Common myeloid progenitor, CD34-positive (primary cell): ENCODE data around the gene ZDHHC8.

ENCODE experiments used
- CTCF ChIA-PET: fragments of 350-600 bp; sonication (Branson Sonifier 250); formaldehyde crosslinking; loops from one replicate; lab custom pipeline; 2021; ENCODE audit warnings: antibody characterized with exemption; lab: Charles Lee
- POLR2A ChIA-PET: fragments of 350-600 bp; sonication (Branson Sonifier 250); formaldehyde crosslinking; loops from one replicate; lab custom pipeline; 2021; ENCODE audit warnings: antibody characterized with exemption; lab: Charles Lee
- DNase-seq, 3 donors: peaks; one replicate each; pipeline versions ENCODE4 v3.0.0 to v3.0.0-alpha.2; 2013
- H3K27ac ChIP-seq, 2 experiments: 1 replicate in 1 of 2; 2 replicates in 1 of 2; pipeline ENCODE4 v1.7.0; 2013; ENCODE audit warnings: inconsistent platforms in 2 of 2, low read length in 2 of 2, mild to moderate bottlenecking in 2 of 2, low read depth in 1 of 2, moderate library complexity in 1 of 2; ENCODE audit not compliant: severe bottlenecking in 2 of 2, insufficient read depth in 1 of 2, poor library complexity in 1 of 2
- H3K27me3 ChIP-seq, 5 experiments: replicated peaks in 2 of 5; 1 replicate in 3 of 5; 2 replicates in 2 of 5; pipeline versions ENCODE4 v1.6.1 to v1.7.0; 2013; ENCODE audit warnings: low read length in 4 of 5, mild to moderate bottlenecking in 2 of 5, moderate library complexity in 2 of 5, inconsistent platforms in 1 of 5; ENCODE audit not compliant: insufficient read depth in 5 of 5, control insufficient read depth in 4 of 5
- H3K36me3 ChIP-seq, 4 experiments: 1 replicate in 2 of 4; 2 replicates in 2 of 4; pipeline versions ENCODE4 v1.6.1 to v1.7.0; 2013; ENCODE audit warnings: low read length in 3 of 4, control low read depth in 1 of 4, mild to moderate bottlenecking in 1 of 4; ENCODE audit not compliant: control insufficient read depth in 4 of 4, insufficient read depth in 4 of 4
- H3K4me1 ChIP-seq, 4 experiments: 1 replicate in 3 of 4; 2 replicates in 1 of 4; pipeline versions ENCODE4 v1.6.1 to v1.7.1; 2013; ENCODE audit warnings: low read length in 3 of 4, mild to moderate bottlenecking in 3 of 4, control low read depth in 1 of 4, inconsistent platforms in 1 of 4, moderate library complexity in 1 of 4; ENCODE audit not compliant: control insufficient read depth in 4 of 4, insufficient read depth in 4 of 4; ENCODE audit errors: control extremely low read depth in 1 of 4
- H3K4me3 ChIP-seq, 7 experiments: 1 replicate in 4 of 7; 2 replicates in 3 of 7; pipeline versions ENCODE4 v1.5.1 to v1.7.0; 2013; ENCODE audit warnings: mild to moderate bottlenecking in 7 of 7, low read length in 6 of 7, moderate library complexity in 6 of 7, inconsistent platforms in 2 of 7, low read depth in 2 of 7, control low read depth in 1 of 7; ENCODE audit not compliant: insufficient read depth in 4 of 7, control insufficient read depth in 1 of 7; ENCODE audit errors: extremely low read depth in 1 of 7
- H3K9me3 ChIP-seq, 5 experiments: 1 replicate in 4 of 5; 2 replicates in 1 of 5; pipeline versions ENCODE4 v1.6.1 to v1.7.1; 2013; ENCODE audit warnings: low read length in 4 of 5, mild to moderate bottlenecking in 2 of 5, inconsistent platforms in 1 of 5, low read depth in 1 of 5, moderate library complexity in 1 of 5; ENCODE audit not compliant: control insufficient read depth in 4 of 5, insufficient read depth in 2 of 5; ENCODE audit errors: control extremely low read depth in 1 of 5
- WGBS: methylation state at CpG from one replicate; pipeline ENCODE4 v1.1.5; 2013; ENCODE audit not compliant: insufficient coverage; 5-methylcytosine and 5-hydroxymethylcytosine counted together

The ZDHHC8 gene

GRCh38 chr22:20177217-20177911, 45.8 kb downstream of the ZDHHC8 start:
- Histone ChIP-seq H3K4me3 (no peak overlapping the region), H3K27me3 (no peaks in the 10 kb centered on the region), H3K4me1 (peaks cover 0 to 3% (median 0%) of the 10 kb centered on the region in 4 experiments), H3K27ac (no peak overlapping the region), H3K36me3 (no peaks in the 10 kb centered on the region), H3K9me3 (no peaks in the 10 kb centered on the region)
- ChIA-PET POLR2A (no interaction called here), CTCF (interaction anchor here (1.5 to 1.8 kb wide), 2 partner anchors 8 to 18 kb away, joined by 4 read pairs; no protein-coding TSS in a partner anchor)
- 96% methylated on average over 20 of the region's 21 CpGs for WGBS
- no peak for DNase-seq

DNA sequence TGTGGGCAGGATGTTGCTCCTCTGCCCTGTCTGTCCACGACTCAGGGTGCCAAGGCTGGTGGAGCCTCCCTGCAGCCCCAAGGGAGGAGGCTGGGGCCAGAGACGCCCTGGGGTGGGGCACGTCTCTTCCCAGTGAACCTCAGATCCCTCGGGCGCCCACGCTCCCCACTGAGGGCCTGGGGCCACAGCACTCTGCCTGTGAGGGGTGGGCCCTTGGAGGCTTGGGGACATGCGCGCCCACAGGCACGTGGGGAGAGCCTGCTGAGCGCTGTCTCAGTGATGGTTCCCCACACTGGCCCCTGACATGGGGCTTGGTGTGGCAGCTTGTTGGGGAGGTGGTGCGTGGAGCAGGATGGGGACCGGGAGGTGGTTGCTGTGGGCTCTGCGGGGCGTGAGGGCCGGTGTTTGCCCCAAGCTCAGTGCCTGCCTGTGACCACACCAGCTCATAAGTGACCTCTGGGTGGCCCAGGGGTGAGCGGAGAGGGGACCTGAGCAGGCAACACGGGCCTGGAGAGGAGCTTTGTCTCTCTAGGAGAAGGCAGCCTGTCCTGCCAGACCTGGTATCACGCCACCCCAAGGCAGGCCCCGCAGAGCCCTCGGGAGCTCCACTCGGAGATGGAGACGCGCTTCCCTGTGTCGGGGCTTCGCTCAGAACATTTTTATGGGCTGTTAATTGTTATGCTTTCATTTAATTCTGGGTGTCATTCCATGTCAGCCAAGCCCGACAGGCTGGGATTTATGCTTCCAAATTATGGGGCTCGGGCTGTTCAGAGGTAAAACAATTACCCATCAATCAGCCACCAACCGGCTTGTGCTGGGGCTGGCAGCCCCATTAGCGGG, 46.7 kb downstream of the ZDHHC8 start:
- CTCF ChIA-PET: interaction anchor here (1.5 to 1.8 kb wide), 2 partner anchors 9 to 17 kb away, joined by 4 read pairs; no protein-coding TSS in a partner anchor
- Histone ChIP-seq H3K27ac (no peak overlapping the region), H3K9me3 (no peaks in the 10 kb centered on the region), H3K4me3 (no peak overlapping the region), H3K4me1 (peaks cover 0 to 3% (median 0%) of the 10 kb centered on the region in 4 experiments), H3K36me3 (no peaks in the 10 kb centered on the region), H3K27me3 (no peaks in the 10 kb centered on the region)
- WGBS: 93% methylated on average over 27 of the region's 29 CpGs
- no peak for DNase-seq
- POLR2A ChIA-PET: no interaction called here

- no peaks in the 10 kb centered on the region for H3K9me3 ChIP-seq
- ChIA-PET POLR2A (no interaction called here), CTCF (interaction anchor here (1.5 kb wide), 1 partner anchor 10 kb away, joined by 4 read pairs; no protein-coding TSS in a partner anchor)
- WGBS: 95% methylated on average over 8 of the region's 10 CpGs
- H3K27ac ChIP-seq: no peak overlapping the region
- no peaks in the 10 kb centered on the region for H3K36me3 ChIP-seq
- DNase-seq: no peak
- H3K4me3 ChIP-seq: no peak overlapping the region
- H3K4me1 ChIP-seq: peaks cover 0 to 3% (median 0%) of the 10 kb centered on the region in 4 experiments
- H3K27me3 ChIP-seq: no peaks in the 10 kb centered on the region
Measured at GRCh38 chr22:20178915-20179227, 47.3 kb downstream of the ZDHHC8 start.

GRCh38 chr22:20179455-20180244, 48.0 kb downstream of the ZDHHC8 start:
- no peaks in the 10 kb centered on the region for H3K27me3 ChIP-seq
- H3K36me3 ChIP-seq: no peaks in the 10 kb centered on the region
- 95% methylated on average over 27 of the region's 27 CpGs for WGBS
- POLR2A ChIA-PET: no interaction called here
- H3K4me3 ChIP-seq: no peak overlapping the region
- no peak overlapping the region for H3K27ac ChIP-seq
- H3K9me3 ChIP-seq: no peaks in the 10 kb centered on the region
- CTCF ChIA-PET: no interaction called here
- H3K4me1 ChIP-seq: peaks cover 0 to 3% (median 0%) of the 10 kb centered on the region in 4 experiments
- DNase-seq: no peak

GRCh38 chr22:20180245-20180630, 48.6 kb downstream of the ZDHHC8 start:
- POLR2A ChIA-PET: no interaction called here
- no peak for DNase-seq
- 97% methylated on average over 13 of the region's 13 CpGs for WGBS
- Histone ChIP-seq H3K27ac (no peak overlapping the region), H3K9me3 (no peaks in the 10 kb centered on the region), H3K4me1 (no peaks in the 10 kb centered on the region), H3K4me3 (no peak overlapping the region), H3K27me3 (no peaks in the 10 kb centered on the region), H3K36me3 (no peaks in the 10 kb centered on the region)
- CTCF ChIA-PET: no interaction called here

DNA sequence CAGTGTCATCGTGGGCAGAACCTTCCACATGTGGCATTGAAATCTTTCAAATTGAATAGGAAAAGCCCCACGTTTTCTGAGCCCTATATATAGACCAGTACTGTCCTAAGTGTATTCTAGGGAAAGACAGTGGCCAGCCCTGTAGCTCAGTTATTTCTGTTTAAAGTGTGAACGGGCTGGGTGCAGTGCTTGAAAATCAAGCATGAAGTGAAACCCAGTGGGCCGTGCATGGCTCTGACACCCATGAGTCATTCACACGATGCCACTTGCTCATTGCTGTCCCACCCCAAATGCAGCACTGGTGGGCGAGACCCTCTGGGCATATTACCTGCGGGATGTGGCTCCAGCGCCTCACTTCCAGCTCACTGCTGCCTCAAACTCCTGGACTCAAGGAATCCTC, 49.0 kb downstream of the ZDHHC8 start:
- ChIA-PET CTCF (no interaction called here), POLR2A (no interaction called here)
- 93% methylated on average over 8 of the region's 8 CpGs for WGBS
- no peak overlapping the region for H3K27ac ChIP-seq
- H3K27me3 ChIP-seq: no peaks in the 10 kb centered on the region
- no peak for DNase-seq
- no peaks in the 10 kb centered on the region for H3K4me1 ChIP-seq
- no peaks in the 10 kb centered on the region for H3K36me3 ChIP-seq
- H3K9me3 ChIP-seq: no peaks in the 10 kb centered on the region
- no peak overlapping the region for H3K4me3 ChIP-seq
